K562 (cell line): ENCODE measurements around the gene IZUMO4. TPM values are rescaled to one million over a fixed set of nuclear protein-coding genes. Genes with fewer than 3 reads are reported as not detected.

Source experiments
- CXXC5 ChIP-seq: fragments of 250-450 bp; sonication (Bioruptor Pico); IDR thresholded peaks from 2 replicates; pipeline ENCODE4 v1.8.0; 2022; ENCODE audit warnings: inconsistent platforms, mild to moderate bottlenecking, moderate library complexity
- E2F5 ChIP-seq: sonication (generic); formaldehyde crosslinking; IDR thresholded peaks from 2 replicates; pipeline ENCODE4 v1.8.0; 2022; ENCODE audit warnings: mild to moderate bottlenecking, missing genetic modification reagents
- FOXM1 ChIP-seq, 2 experiments: fragments of 450-650 bp in 1 of 2; sonication (generic) in 1 of 2; formaldehyde crosslinking in 1 of 2; IDR thresholded peaks; 2 replicates each; pipeline versions ENCODE4 v1.6.1 to v1.9.0; 2017 to 2022; ENCODE audit warnings: low read depth in 2 of 2, mild to moderate bottlenecking in 2 of 2, missing genetic modification reagents in 1 of 2, moderate library complexity in 1 of 2
- FOXP1 ChIP-seq: sonication (generic); formaldehyde crosslinking; IDR thresholded peaks from 2 replicates; pipeline ENCODE4 v1.8.0; 2022; ENCODE audit warnings: mild to moderate bottlenecking, missing genetic modification reagents
- FOXP4 ChIP-seq: sonication (generic); formaldehyde crosslinking; IDR thresholded peaks from 2 replicates; pipeline ENCODE4 v1.8.0; 2022; ENCODE audit warnings: mild to moderate bottlenecking, missing genetic modification reagents, borderline replicate concordance
- GTF2E2 ChIP-seq: fragments of 200-800 bp; sonication (Bioruptor generic); IDR thresholded peaks from 2 replicates; pipeline ENCODE4 v1.6.1; 2016; ENCODE audit warnings: missing genetic modification characterization, missing compliant biosample characterization
- HINFP ChIP-seq: fragments of 450-650 bp; conservative IDR thresholded peaks from 2 replicates; pipeline ENCODE4 v1.6.1; 2016; ENCODE audit warnings: missing genetic modification characterization, low read depth, mild to moderate bottlenecking, control low read depth, missing compliant biosample characterization
- HMGN3 ChIP-seq: IDR thresholded peaks from 2 replicates; pipeline ENCODE4 v1.6.1; 2011; ENCODE audit warnings: borderline replicate concordance, low read depth, mild to moderate bottlenecking, mixed read lengths, low read length; ENCODE audit not compliant: insufficient read length; ENCODE audit errors: extremely low read depth
- HNRNPL ChIP-seq: fragments of 200-400 bp; formaldehyde crosslinking; IDR thresholded peaks from 2 replicates; pipeline ENCODE4 v1.6.1; 2017; ENCODE audit warnings: low read depth, mild to moderate bottlenecking, low read length
- IRF2 ChIP-seq: sonication (generic); formaldehyde crosslinking; IDR thresholded peaks from 2 replicates; pipeline ENCODE4 v1.8.1; 2022; ENCODE audit warnings: mild to moderate bottlenecking, missing genetic modification reagents
- MAZ ChIP-seq, 2 experiments: fragments of 450-650 bp in 1 of 2; sonication (generic) in 1 of 2; formaldehyde crosslinking; IDR thresholded peaks in 1 of 2; conservative IDR thresholded peaks in 1 of 2; 2 replicates each; pipeline versions ENCODE4 v1.4.0 to v1.5.0; 2020; ENCODE audit warnings: mild to moderate bottlenecking in 1 of 2, missing genetic modification reagents in 1 of 2
- MBD2 ChIP-seq: sonication (generic); IDR thresholded peaks from 2 replicates; pipeline ENCODE4 v1.6.1; 2016; ENCODE audit warnings: low read depth, borderline replicate concordance
- MCM7 ChIP-seq, 2 experiments: fragments of 450-650 bp; IDR thresholded peaks; 2 replicates each; pipeline ENCODE4 v1.6.1; 2016 to 2018
- MYC ChIP-seq, 2 experiments: fragments of 250-450 bp in 1 of 2; sonication (Bioruptor Pico) in 1 of 2; IDR thresholded peaks; 2 replicates each; pipeline versions ENCODE4 v1.5.1 to v1.6.1; 2012 to 2021; ENCODE audit warnings: low read depth in 2 of 2, borderline replicate concordance in 1 of 2, improper control_type of control experiment in 1 of 2, low read length in 1 of 2, mild to moderate bottlenecking in 1 of 2, moderate library complexity in 1 of 2
- NR3C1 ChIP-seq: sonication (generic); formaldehyde crosslinking; IDR thresholded peaks from 2 replicates; pipeline ENCODE4 v1.8.1; 2022; ENCODE audit warnings: missing genetic modification reagents
- PHF21A ChIP-seq: fragments of 450-650 bp; IDR thresholded peaks from 2 replicates; pipeline ENCODE4 v1.6.1; 2017; ENCODE audit warnings: low read depth, borderline replicate concordance
- PML ChIP-seq: IDR thresholded peaks from 2 replicates; pipeline ENCODE4 v1.6.1; 2012; ENCODE audit warnings: low read length, inconsistent platforms
- SRSF9 ChIP-seq: fragments of 200-400 bp; formaldehyde crosslinking; IDR thresholded peaks from 2 replicates; pipeline ENCODE4 v1.6.1; 2017; ENCODE audit warnings: low read depth, low read length, borderline replicate concordance
- SUPT5H ChIP-seq: fragments of 450-650 bp; IDR thresholded peaks from 2 replicates; pipeline ENCODE4 v1.6.1; 2016
- ZNF696 ChIP-seq: fragments of 250-450 bp; sonication (Bioruptor Pico); conservative IDR thresholded peaks from 2 replicates; pipeline ENCODE4 v1.4.0; 2020; ENCODE audit warnings: mild to moderate bottlenecking, moderate library complexity
- polyA plus RNA-seq, 8 experiments: library from polyadenylated mRNA; depleted of rRNA in 4 of 8; stranded (reverse) in 5 of 8; unstranded in 3 of 8; fragments of >200 nt; fragmentation: Nextera tagmentation in 2 of 8; fragmentation: Illumina TruSeq in 1 of 8; extraction: Ambion mirVana in 2 of 8; extraction: Trizol in 1 of 8; gene quantifications; 2 replicates each; pipeline versions ENCODE4 v1.2.1 to v1.2.3, GENCODE V29; 2011 to 2014; ENCODE audit warnings: inconsistent platforms in 1 of 8, missing spikeins in 1 of 8
- total RNA-seq, 7 experiments: library from RNA; depleted of rRNA in 6 of 7; stranded (reverse); fragments of >200 nt in 6 of 7; fragmentation: Illumina TruSeq in 2 of 7; extraction: Trizol in 2 of 7; gene quantifications; 2 replicates each; pipeline versions ENCODE4 v1.2.1 to v1.2.3, GENCODE V29; 2011 to 2021; ENCODE audit warnings: low replicate concordance in 1 of 7
- TF ChIP-seq, protein P1 (sequence below): fragments of 450-650 bp; conservative IDR thresholded peaks from 2 replicates; pipeline ENCODE4 v1.6.1; 2016; ENCODE audit warnings: missing genetic modification characterization, low read depth, mild to moderate bottlenecking, missing compliant biosample characterization, moderate library complexity

IZUMO4 gene
- total and polyA plus RNA-seq, 9 of the 15 experiments (the other 6 are each of a cell fraction or from before 2014, with no cell fraction given), result 0.07 to 3.9 (median 1.2) TPM

- TF ChIP-seq SUPT5H (peak; percentile 61), MAZ (CRISPR knock-in tag; conservative IDR thresholded peaks at IDR 0.05 in 1 of 2, IDR thresholded peaks at IDR 0.05 in 1 of 2) (peak; percentile 90 to 93), FOXP4 (CRISPR knock-in tag) (peak; percentile 49; the same call in 1 of the 2 replicates), PML (peak; percentile 63; the same call in 1 of the 2 replicates), GTF2E2 (tag) (peak; percentile 97), IRF2 (CRISPR knock-in tag) (no peak), NR3C1 (CRISPR knock-in tag) (0 out of 2 replicates have a peak, but pooled peaks have one; percentile 57), MCM7 (IDR thresholded peaks at IDR 0.05) (no peak), CXXC5 (peak; percentile 83), MBD2 (peak; percentile 48; the same call in 1 of the 2 replicates), E2F5 (CRISPR knock-in tag) (peak; percentile 67; the same call in 1 of the 2 replicates), HINFP (0 out of 2 replicates have a peak, but pooled peaks have one; percentile 27), FOXP1 (CRISPR knock-in tag) (peak; percentile 61; the same call in 1 of the 2 replicates), MYC (IDR thresholded peaks at IDR 0.05; ENCODE audit: low read depth, low read length) (peak; percentile 72), MYC (CRISPR knock-in tag; IDR thresholded peaks at IDR 0.05; ENCODE audit: borderline replicate concordance, low read depth) (no peak; the same call in 1 of the 2 replicates), SRSF9 (no peak), PHF21A (0 out of 2 replicates have a peak, but pooled peaks have one; percentile 15), HMGN3 (peak; percentile 95), ZNF696 (CRISPR knock-in tag) (no peak), HNRNPL (peak; percentile 85; the same call in 1 of the 2 replicates), FOXM1 (IDR thresholded peaks at IDR 0.05; ENCODE audit: low read depth) (no peak; the same call in 1 of the 2 replicates), FOXM1 (CRISPR knock-in tag; IDR thresholded peaks at IDR 0.05; ENCODE audit: low read depth) (peak; percentile 21; the same call in 1 of the 2 replicates)
- TF ChIP-seq, protein P1, sequence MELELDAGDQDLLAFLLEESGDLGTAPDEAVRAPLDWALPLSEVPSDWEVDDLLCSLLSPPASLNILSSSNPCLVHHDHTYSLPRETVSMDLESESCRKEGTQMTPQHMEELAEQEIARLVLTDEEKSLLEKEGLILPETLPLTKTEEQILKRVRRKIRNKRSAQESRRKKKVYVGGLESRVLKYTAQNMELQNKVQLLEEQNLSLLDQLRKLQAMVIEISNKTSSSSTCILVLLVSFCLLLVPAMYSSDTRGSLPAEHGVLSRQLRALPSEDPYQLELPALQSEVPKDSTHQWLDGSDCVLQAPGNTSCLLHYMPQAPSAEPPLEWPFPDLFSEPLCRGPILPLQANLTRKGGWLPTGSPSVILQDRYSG (tag), result 0 out of 2 replicates have a peak, but pooled peaks have one; percentile 53
These were observed 45.5 kb upstream of the IZUMO4 start, which contains the start of gene MKNK2 (continued) for GRCh38 chr19:2050991-2051772.
